Neural cell (in vitro differentiated cells): Measurements from ENCODE around the gene ADK. TPM values are rescaled to one million over a fixed set of nuclear protein-coding genes. Genes with fewer than 3 reads are reported as not detected.

Experiments
- H2AFZ ChIP-seq: fragments of 200-600, 300-800 bp; sonication (generic), shearing (Covaris generic); 2 replicates; pipeline ENCODE4 v1.6.0; 2014; ENCODE audit warnings: low read depth, mild to moderate bottlenecking, antibody characterized with exemption, low read length, moderate library complexity
- H3F3A ChIP-seq: fragments of 200-600 bp; shearing (Covaris generic); 2 replicates; pipeline ENCODE4 v1.6.1; 2016; ENCODE audit warnings: mild to moderate bottlenecking, moderate library complexity, mixed read lengths, antibody characterized with exemption, low read length; ENCODE audit not compliant: insufficient read depth, poor library complexity, severe bottlenecking
- H3K27ac ChIP-seq: fragments of 200-600, 300-800 bp; sonication (generic), shearing (Covaris generic); 2 replicates; pipeline ENCODE4 v1.5.1; 2014; ENCODE audit warnings: mild to moderate bottlenecking, low read length, moderate library complexity
- H3K27me3 ChIP-seq: fragments of 300-800, 200-600 bp; sonication (generic), shearing (Covaris generic); 2 replicates; pipeline ENCODE4 v1.6.0; 2014; ENCODE audit warnings: mild to moderate bottlenecking, low read depth, low read length, moderate library complexity; ENCODE audit not compliant: insufficient read depth
- H3K36me3 ChIP-seq: fragments of 300-800, 200-600 bp; sonication (generic), shearing (Covaris generic); 2 replicates; pipeline ENCODE4 v1.5.1; 2014; ENCODE audit warnings: mild to moderate bottlenecking, antibody characterized with exemption, low read length, moderate library complexity; ENCODE audit not compliant: insufficient read depth
- H3K4me2 ChIP-seq: fragments of 300-800, 200-600 bp; sonication (generic), shearing (Covaris generic); 2 replicates; pipeline ENCODE4 v1.6.0; 2014; ENCODE audit warnings: mild to moderate bottlenecking, low read length
- H3K4me3 ChIP-seq: fragments of 300-800, 200-600 bp; sonication (generic), shearing (Covaris generic); 2 replicates; pipeline ENCODE4 v1.5.1; 2014; ENCODE audit warnings: mild to moderate bottlenecking, low read length, moderate library complexity
- H3K79me2 ChIP-seq: fragments of 200-600 bp; shearing (Covaris generic); replicated peaks from 2 replicates; pipeline ENCODE4 v1.6.0; 2014; ENCODE audit warnings: mild to moderate bottlenecking, low read length, moderate library complexity; ENCODE audit not compliant: insufficient read depth
- H3K9ac ChIP-seq: fragments of 300-800, 200-600 bp; sonication (generic), shearing (Covaris generic); 2 replicates; pipeline ENCODE4 v1.6.1; 2016; ENCODE audit warnings: mild to moderate bottlenecking, low read length, mixed read lengths
- H3K9me2 ChIP-seq: fragments of 200-600 bp; shearing (Covaris generic); 2 replicates; pipeline ENCODE4 v1.6.1; 2016; ENCODE audit warnings: mild to moderate bottlenecking, low read length, mixed read lengths; ENCODE audit not compliant: insufficient read depth
- H3K9me3 ChIP-seq: fragments of 200-600, 300-800 bp; sonication (generic), shearing (Covaris generic); 2 replicates; pipeline ENCODE4 v1.6.1; 2016; ENCODE audit warnings: mild to moderate bottlenecking, mixed run types, low read length, moderate library complexity, mixed read lengths
- H4K20me1 ChIP-seq: fragments of 200-600 bp; shearing (Covaris generic); 2 replicates; pipeline ENCODE4 v1.6.1; 2016; ENCODE audit warnings: mild to moderate bottlenecking, mixed run types; ENCODE audit not compliant: insufficient read depth
- CTCF ChIP-seq: fragments of 450-650 bp; IDR thresholded peaks from 2 replicates; pipeline ENCODE4 v1.5.1; 2014; ENCODE audit warnings: antibody characterized with exemption, mild to moderate bottlenecking, moderate library complexity; ENCODE audit not compliant: poor library complexity, severe bottlenecking
- EP300 ChIP-seq: fragments of 450-650 bp; conservative IDR thresholded peaks from 2 replicates; pipeline ENCODE4 v1.6.1; 2014; ENCODE audit warnings: antibody characterized with exemption, mild to moderate bottlenecking, moderate library complexity; ENCODE audit not compliant: poor library complexity, severe bottlenecking
- EZH2 ChIP-seq: fragments of 200-600, 300-800 bp; shearing (Covaris generic), sonication (generic); IDR thresholded peaks from 2 replicates; pipeline ENCODE4 v1.6.1; 2014; ENCODE audit warnings: antibody characterized with exemption, low read length, borderline replicate concordance, mild to moderate bottlenecking; ENCODE audit not compliant: insufficient read depth, poor library complexity, severe bottlenecking
- MXI1 ChIP-seq: fragments of 450-650 bp; conservative IDR thresholded peaks from 2 replicates; pipeline ENCODE4 v1.6.1; 2014; ENCODE audit warnings: antibody characterized with exemption, mild to moderate bottlenecking; ENCODE audit not compliant: poor library complexity, severe bottlenecking
- POLR2AphosphoS5 ChIP-seq: IDR thresholded peaks from 2 replicates; pipeline ENCODE4 v1.6.1; 2012
- RAD21 ChIP-seq: fragments of 450-650 bp; conservative IDR thresholded peaks from 2 replicates; pipeline ENCODE4 v1.6.1; 2014; ENCODE audit warnings: antibody characterized with exemption, mild to moderate bottlenecking, moderate library complexity
- REST ChIP-seq: IDR thresholded peaks from 2 replicates; pipeline ENCODE4 v1.6.1; 2012; ENCODE audit warnings: borderline replicate concordance
- SMC3 ChIP-seq: fragments of 450-650 bp; conservative IDR thresholded peaks from 2 replicates; pipeline ENCODE4 v1.6.1; 2014; ENCODE audit warnings: antibody characterized with exemption, mild to moderate bottlenecking, moderate library complexity; ENCODE audit not compliant: poor library complexity
- TAF1 ChIP-seq: IDR thresholded peaks from 2 replicates; pipeline ENCODE4 v1.6.1; 2012; ENCODE audit warnings: low read depth
- polyA plus RNA-seq: library from polyadenylated mRNA; depleted of rRNA; stranded (reverse); fragments of >200 nt; gene quantifications from 2 replicates; pipeline ENCODE4 v1.2.3, GENCODE V29; 2014

ADK gene
- polyA plus RNA-seq, 1 donor from 2014 or later: 19.5 TPM

- Histone ChIP-seq H2AFZ (no peak overlapping the region), H3K27ac (no peak overlapping the region), H3K27me3 (no peaks in the 10 kb centered on the region), H4K20me1 (no peaks in the 10 kb centered on the region), H3K79me2 (no peaks in the 10 kb centered on the region), H3K36me3 (no peaks in the 10 kb centered on the region), H3K9me3 (no peaks in the 10 kb centered on the region), H3K4me2 (no peak overlapping the region), H3F3A (no peaks in the 10 kb centered on the region), H3K9ac (no peak overlapping the region), H3K4me3 (no peak overlapping the region), H3K9me2 (no peaks in the 10 kb centered on the region)
- no peak for TF ChIP-seq SMC3
- TF ChIP-seq CTCF: no peak
- TF ChIP-seq RAD21: no peak
- no peak for TF ChIP-seq REST
- TF ChIP-seq POLR2AphosphoS5: no peak
- TF ChIP-seq EP300: no peak
- no peak for TF ChIP-seq TAF1
- TF ChIP-seq EZH2: no peak
- TF ChIP-seq MXI1: no peak
Observed at GRCh38 chr10:74539317-74539716, 388.3 kb downstream of the ADK start.

GRCh38 chr10:74541375-74541774 lies 390.4 kb downstream of the ADK start:
- H3K27me3 ChIP-seq: no peaks in the 10 kb centered on the region
- H3K79me2 ChIP-seq: no peaks in the 10 kb centered on the region
- no peaks in the 10 kb centered on the region for H3K9me3 ChIP-seq
- no peak overlapping the region for H3K4me2 ChIP-seq
- no peaks in the 10 kb centered on the region for H4K20me1 ChIP-seq
- H2AFZ ChIP-seq: no peak overlapping the region
- no peaks in the 10 kb centered on the region for H3K36me3 ChIP-seq
- no peak overlapping the region for H3K9ac ChIP-seq
- TF ChIP-seq SMC3: no peak
- TF ChIP-seq MXI1: no peak
- TF ChIP-seq TAF1: no peak
- TF ChIP-seq CTCF: no peak
- TF ChIP-seq REST: no peak
- TF ChIP-seq POLR2AphosphoS5: no peak
- no peaks in the 10 kb centered on the region for H3F3A ChIP-seq
- no peaks in the 10 kb centered on the region for H3K9me2 ChIP-seq
- no peak overlapping the region for H3K27ac ChIP-seq
- H3K4me3 ChIP-seq: no peak overlapping the region
